Glutamatergic neuron (in vitro differentiated cells): ENCODE results near the gene CBLC. TPM values are rescaled to one million over a fixed set of nuclear protein-coding genes. Genes with fewer than 3 reads are reported as not detected.

Source experiments
- DNase-seq: peaks from one replicate; pipeline ENCODE4 v3.0.0; 2022
- H3K27ac Mint-ChIP-seq: one replicate; pipeline ENCODE4 v1.8.0; 2020; ENCODE audit warnings: mild to moderate bottlenecking, mixed read lengths, inconsistent platforms; ENCODE audit not compliant: unreplicated experiment
- H3K27me3 Mint-ChIP-seq: one replicate; pipeline ENCODE4 v1.8.0; 2020; ENCODE audit warnings: mild to moderate bottlenecking, moderate library complexity, mixed read lengths, inconsistent platforms; ENCODE audit not compliant: unreplicated experiment
- H3K36me3 Mint-ChIP-seq: one replicate; pipeline ENCODE4 v1.8.0; 2020; ENCODE audit warnings: mild to moderate bottlenecking, mixed read lengths, inconsistent platforms; ENCODE audit not compliant: unreplicated experiment
- H3K4me1 Mint-ChIP-seq: one replicate; pipeline ENCODE4 v1.8.0; 2020; ENCODE audit warnings: mild to moderate bottlenecking, low read depth, mixed read lengths, inconsistent platforms; ENCODE audit not compliant: unreplicated experiment
- H3K4me3 Mint-ChIP-seq: one replicate; pipeline ENCODE4 v1.8.0; 2020; ENCODE audit warnings: mild to moderate bottlenecking, mixed read lengths, inconsistent platforms; ENCODE audit not compliant: unreplicated experiment
- H3K9me3 Mint-ChIP-seq: one replicate; pipeline ENCODE4 v1.8.0; 2020; ENCODE audit warnings: mild to moderate bottlenecking, moderate library complexity, mixed read lengths, inconsistent platforms; ENCODE audit not compliant: unreplicated experiment
- total RNA-seq: library from RNA; stranded (reverse); fragmentation: NEBNext Ultra II Directional; extraction: Animal tissue kit (Norgen Biotek cat#: 25700); gene quantifications from one replicate; pipeline ENCODE4 v1.2.1, GENCODE V29; 2021; ENCODE audit not compliant: unreplicated experiment
- TF ChIP-seq, protein P1 (sequence below): fragments of 200-600 bp; sonication (generic); IDR thresholded peaks from one replicate; pipeline ENCODE4 v1.5.0; 2021; ENCODE audit not compliant: partially characterized antibody, unreplicated experiment

Gene CBLC
- total RNA-seq, 1 donor from 2014 or later, result not detected

GRCh38 chr19:44762038-44762437, 15.7 kb upstream of the CBLC start:
- H3K4me1 Mint-ChIP-seq, result no peaks in the 10 kb centered on the region
- DNase-seq, result no peak
- peaks cover 11% of the 10 kb centered on the region for H3K27me3 Mint-ChIP-seq
- H3K36me3 Mint-ChIP-seq, result no peaks in the 10 kb centered on the region
- TF ChIP-seq, protein P1, sequence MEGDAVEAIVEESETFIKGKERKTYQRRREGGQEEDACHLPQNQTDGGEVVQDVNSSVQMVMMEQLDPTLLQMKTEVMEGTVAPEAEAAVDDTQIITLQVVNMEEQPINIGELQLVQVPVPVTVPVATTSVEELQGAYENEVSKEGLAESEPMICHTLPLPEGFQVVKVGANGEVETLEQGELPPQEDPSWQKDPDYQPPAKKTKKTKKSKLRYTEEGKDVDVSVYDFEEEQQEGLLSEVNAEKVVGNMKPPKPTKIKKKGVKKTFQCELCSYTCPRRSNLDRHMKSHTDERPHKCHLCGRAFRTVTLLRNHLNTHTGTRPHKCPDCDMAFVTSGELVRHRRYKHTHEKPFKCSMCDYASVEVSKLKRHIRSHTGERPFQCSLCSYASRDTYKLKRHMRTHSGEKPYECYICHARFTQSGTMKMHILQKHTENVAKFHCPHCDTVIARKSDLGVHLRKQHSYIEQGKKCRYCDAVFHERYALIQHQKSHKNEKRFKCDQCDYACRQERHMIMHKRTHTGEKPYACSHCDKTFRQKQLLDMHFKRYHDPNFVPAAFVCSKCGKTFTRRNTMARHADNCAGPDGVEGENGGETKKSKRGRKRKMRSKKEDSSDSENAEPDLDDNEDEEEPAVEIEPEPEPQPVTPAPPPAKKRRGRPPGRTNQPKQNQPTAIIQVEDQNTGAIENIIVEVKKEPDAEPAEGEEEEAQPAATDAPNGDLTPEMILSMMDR, result no peak
- peaks cover 8% of the 10 kb centered on the region for H3K9me3 Mint-ChIP-seq
- no peak overlapping the region for H3K4me3 Mint-ChIP-seq
- no peak overlapping the region for H3K27ac Mint-ChIP-seq

GRCh38 chr19:44765033-44765948, 12.4 kb upstream of the CBLC start:
- no peak overlapping the region for H3K4me3 Mint-ChIP-seq
- H3K27ac Mint-ChIP-seq, result peak overlapping the region; percentile 28
- no peaks in the 10 kb centered on the region for H3K36me3 Mint-ChIP-seq
- TF ChIP-seq, protein P1, result no peak
- no peak for DNase-seq
- no peaks in the 10 kb centered on the region for H3K4me1 Mint-ChIP-seq
- H3K9me3 Mint-ChIP-seq, result peaks cover 6% of the 10 kb centered on the region
- H3K27me3 Mint-ChIP-seq, result peaks cover 5% of the 10 kb centered on the region

- H3K9me3 Mint-ChIP-seq, result peaks cover 6% of the 10 kb centered on the region
- no peaks in the 10 kb centered on the region for H3K4me1 Mint-ChIP-seq
- no peaks in the 10 kb centered on the region for H3K36me3 Mint-ChIP-seq
- DNase-seq, result no peak
- H3K4me3 Mint-ChIP-seq, result no peak overlapping the region
- no peak overlapping the region for H3K27ac Mint-ChIP-seq
- peaks cover 4% of the 10 kb centered on the region for H3K27me3 Mint-ChIP-seq
- TF ChIP-seq, protein P1, result no peak
These were observed 11.7 kb upstream of the CBLC start for GRCh38 chr19:44765949-44766335.

DNA sequence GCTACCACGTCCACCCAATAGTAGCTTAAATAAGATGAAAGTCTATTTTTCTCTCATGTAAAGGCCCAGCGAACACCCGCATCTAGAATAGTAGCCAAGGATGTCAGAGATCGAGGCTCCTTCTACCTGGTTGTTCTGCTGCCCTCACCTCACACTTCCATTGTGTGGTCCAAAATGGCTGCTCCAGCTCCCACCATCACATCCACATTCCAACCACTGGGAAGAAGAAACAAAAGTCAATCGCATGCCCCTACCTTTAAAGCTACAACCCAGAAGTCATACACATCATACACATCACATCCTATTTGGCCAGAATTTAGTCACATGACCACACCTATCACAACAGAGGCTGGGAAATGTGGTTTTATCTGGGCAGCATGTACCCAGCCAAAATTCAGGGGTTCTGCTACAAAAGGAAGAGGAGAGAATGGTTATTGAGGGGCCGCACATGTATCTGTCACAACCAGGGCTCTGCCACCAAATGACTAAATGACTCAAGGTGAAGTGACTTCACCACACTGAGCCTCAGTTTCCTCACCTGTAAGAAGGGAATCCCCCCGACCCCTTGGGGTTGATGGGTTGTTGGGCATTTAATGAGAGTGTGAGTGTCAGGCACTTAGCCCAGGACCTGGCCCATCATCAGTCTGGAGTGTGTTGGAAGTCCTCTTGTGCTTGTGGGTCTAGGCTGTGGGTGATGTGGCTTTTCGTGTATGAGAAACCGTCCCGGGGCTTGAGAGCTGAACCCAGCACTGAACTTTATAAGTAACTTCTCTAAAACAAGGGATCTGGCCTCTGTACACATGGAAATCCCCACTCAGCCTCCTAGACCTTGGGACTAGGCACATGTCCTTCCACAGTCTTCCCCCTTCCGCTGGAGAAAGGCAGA, 10.2 kb upstream of the CBLC start:
- DNase-seq, result no peak
- H3K9me3 Mint-ChIP-seq, result peaks cover 4% of the 10 kb centered on the region
- peaks cover 2% of the 10 kb centered on the region for H3K27me3 Mint-ChIP-seq
- no peaks in the 10 kb centered on the region for H3K36me3 Mint-ChIP-seq
- no peaks in the 10 kb centered on the region for H3K4me1 Mint-ChIP-seq
- TF ChIP-seq, protein P1, result no peak
- H3K4me3 Mint-ChIP-seq, result no peak overlapping the region
- H3K27ac Mint-ChIP-seq, result no peak overlapping the region
